KMS-11 (cell line): Measurements from ENCODE around the gene MFSD6.

Experiments
- H2AFZ ChIP-seq: fragments of 200-600 bp; sonication (generic); 2 replicates; pipeline ENCODE4 v1.6.1; 2016; ENCODE audit warnings: antibody characterized with exemption, mixed run types, low read depth
- H3K27ac ChIP-seq: fragments of 200-600 bp; sonication (generic); 2 replicates; pipeline ENCODE4 v1.6.1; 2016; ENCODE audit warnings: mild to moderate bottlenecking, mixed run types
- H3K27me3 ChIP-seq: fragments of 200-600 bp; sonication (generic); 2 replicates; pipeline ENCODE4 v1.6.1; 2017; ENCODE audit warnings: mild to moderate bottlenecking, low read depth, mixed run types, moderate library complexity; ENCODE audit not compliant: insufficient read depth
- H3K36me3 ChIP-seq: fragments of 200-600 bp; sonication (generic); 2 replicates; pipeline ENCODE4 v1.6.1; 2017; ENCODE audit warnings: mild to moderate bottlenecking, mixed run types; ENCODE audit not compliant: insufficient read depth
- H3K4me1 ChIP-seq: fragments of 200-600 bp; sonication (generic); 2 replicates; pipeline ENCODE4 v1.6.1; 2016; ENCODE audit warnings: mild to moderate bottlenecking, low read depth, mixed run types; ENCODE audit not compliant: poor library complexity, severe bottlenecking
- H3K4me2 ChIP-seq: fragments of 200-600 bp; sonication (generic); 2 replicates; pipeline ENCODE4 v1.7.0; 2016; ENCODE audit warnings: mild to moderate bottlenecking, mixed run types
- H3K4me3 ChIP-seq: fragments of 200-600 bp; sonication (generic); IDR thresholded peaks from 2 replicates; pipeline ENCODE4 v1.6.1; 2017; ENCODE audit warnings: low read depth, low read length, mixed read lengths; ENCODE audit not compliant: insufficient read depth
- H3K79me2 ChIP-seq: fragments of 200-600 bp; sonication (generic); 2 replicates; pipeline ENCODE4 v1.6.1; 2016; ENCODE audit warnings: low read depth, mixed run types; ENCODE audit not compliant: insufficient read depth
- H3K9ac ChIP-seq: fragments of 200-600 bp; sonication (generic); 2 replicates; pipeline ENCODE4 v1.6.1; 2016; ENCODE audit warnings: mild to moderate bottlenecking, mixed run types
- H4K20me1 ChIP-seq: fragments of 200-600 bp; sonication (generic); 2 replicates; pipeline ENCODE4 v1.6.1; 2016; ENCODE audit warnings: mild to moderate bottlenecking, mixed run types; ENCODE audit not compliant: insufficient read depth
- TF ChIP-seq, protein P1 (sequence below): fragments of 200-600 bp; sonication (generic); conservative IDR thresholded peaks from 2 replicates; pipeline ENCODE4 v1.6.1; 2017; ENCODE audit warnings: low read depth, mild to moderate bottlenecking, antibody characterized with exemption, low read length, moderate library complexity, mixed read lengths

Gene MFSD6

DNA sequence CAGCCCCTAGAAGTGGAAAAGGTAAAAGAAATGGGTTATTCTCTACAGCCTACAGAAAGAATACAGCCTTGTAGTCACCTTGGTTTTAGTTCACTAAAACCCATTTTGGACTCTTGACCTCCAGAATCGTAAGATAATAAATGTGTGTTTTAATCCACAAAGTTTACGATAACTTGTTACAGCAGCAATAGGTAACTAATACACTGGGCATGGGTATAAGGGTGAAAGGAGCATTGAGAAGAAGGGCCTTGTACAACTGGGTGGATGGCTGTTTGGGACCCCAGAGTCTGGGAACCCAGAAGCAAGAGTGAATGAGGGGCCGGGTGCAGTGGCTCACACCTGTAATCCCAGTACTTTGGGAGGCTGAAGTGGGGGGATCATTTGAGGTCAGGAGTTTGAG, 2.2 kb upstream of the MFSD6 start:
- TF ChIP-seq, protein P1, sequence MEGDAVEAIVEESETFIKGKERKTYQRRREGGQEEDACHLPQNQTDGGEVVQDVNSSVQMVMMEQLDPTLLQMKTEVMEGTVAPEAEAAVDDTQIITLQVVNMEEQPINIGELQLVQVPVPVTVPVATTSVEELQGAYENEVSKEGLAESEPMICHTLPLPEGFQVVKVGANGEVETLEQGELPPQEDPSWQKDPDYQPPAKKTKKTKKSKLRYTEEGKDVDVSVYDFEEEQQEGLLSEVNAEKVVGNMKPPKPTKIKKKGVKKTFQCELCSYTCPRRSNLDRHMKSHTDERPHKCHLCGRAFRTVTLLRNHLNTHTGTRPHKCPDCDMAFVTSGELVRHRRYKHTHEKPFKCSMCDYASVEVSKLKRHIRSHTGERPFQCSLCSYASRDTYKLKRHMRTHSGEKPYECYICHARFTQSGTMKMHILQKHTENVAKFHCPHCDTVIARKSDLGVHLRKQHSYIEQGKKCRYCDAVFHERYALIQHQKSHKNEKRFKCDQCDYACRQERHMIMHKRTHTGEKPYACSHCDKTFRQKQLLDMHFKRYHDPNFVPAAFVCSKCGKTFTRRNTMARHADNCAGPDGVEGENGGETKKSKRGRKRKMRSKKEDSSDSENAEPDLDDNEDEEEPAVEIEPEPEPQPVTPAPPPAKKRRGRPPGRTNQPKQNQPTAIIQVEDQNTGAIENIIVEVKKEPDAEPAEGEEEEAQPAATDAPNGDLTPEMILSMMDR, result no peak
- Histone ChIP-seq H3K27me3 (no peaks in the 10 kb centered on the region), H3K36me3 (no peaks in the 10 kb centered on the region), H3K79me2 (no peaks in the 10 kb centered on the region), H2AFZ (no peak overlapping the region), H3K9ac (no peak overlapping the region), H3K27ac (no peak overlapping the region), H3K4me1 (peaks cover 11% of the 10 kb centered on the region), H3K4me2 (no peak overlapping the region), H4K20me1 (no peaks in the 10 kb centered on the region), H3K4me3 (no peak overlapping the region)

DNA sequence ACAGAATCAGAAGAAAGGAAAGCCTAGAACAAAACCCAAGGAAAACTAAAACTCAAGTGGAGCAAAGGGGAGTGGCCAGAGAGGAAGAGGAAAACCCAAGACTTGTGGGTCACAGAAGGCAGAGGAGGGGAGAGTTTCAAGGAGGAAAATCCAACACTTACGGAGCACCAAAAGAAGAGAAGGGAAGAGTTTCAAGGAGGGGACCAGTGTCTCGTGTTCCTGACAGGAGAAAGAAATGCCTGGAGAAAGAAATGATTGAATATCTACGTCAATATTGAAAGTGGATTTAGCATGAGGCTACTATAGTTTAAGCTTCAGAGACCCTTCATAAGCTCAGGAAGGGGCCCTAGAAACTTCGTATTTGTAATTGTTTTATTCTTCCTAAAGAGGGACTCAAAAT, 1.4 kb upstream of the MFSD6 start:
- Histone ChIP-seq H3K79me2 (no peaks in the 10 kb centered on the region), H3K36me3 (no peaks in the 10 kb centered on the region), H2AFZ (no peak overlapping the region), H3K27ac (no peak overlapping the region), H4K20me1 (no peaks in the 10 kb centered on the region), H3K4me1 (peaks cover 11% of the 10 kb centered on the region), H3K4me3 (no peak overlapping the region), H3K27me3 (no peaks in the 10 kb centered on the region), H3K4me2 (no peak overlapping the region), H3K9ac (no peak overlapping the region)
- TF ChIP-seq, protein P1, result no peak

DNA sequence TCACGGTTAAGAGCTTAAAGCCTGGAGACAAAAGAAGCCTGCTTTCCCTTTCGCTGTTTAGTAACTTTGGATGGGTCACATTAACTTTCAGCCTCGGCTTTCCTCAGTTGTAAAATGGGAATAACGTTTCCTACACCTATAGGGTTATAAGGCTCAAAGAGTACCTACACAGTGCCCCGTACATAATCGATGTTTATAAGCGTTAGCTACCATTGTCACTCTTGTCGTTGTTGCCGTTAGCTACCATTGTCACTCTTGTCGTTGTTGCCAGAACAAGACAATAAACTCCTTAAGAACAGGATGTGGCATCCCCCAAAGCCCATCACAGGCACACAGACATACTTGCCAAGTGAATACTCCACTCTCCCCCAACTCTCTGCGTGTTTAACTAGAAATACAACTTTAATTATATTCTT, 901 bp upstream of the MFSD6 start:
- TF ChIP-seq, protein P1, result no peak
- Histone ChIP-seq H3K27ac (no peak overlapping the region), H3K4me1 (peaks cover 11% of the 10 kb centered on the region), H3K27me3 (no peaks in the 10 kb centered on the region), H2AFZ (peak overlapping the region; percentile 97), H3K9ac (no peak overlapping the region), H4K20me1 (no peaks in the 10 kb centered on the region), H3K4me2 (peak overlapping the region; percentile 42; the same call in 1 of the 2 replicates), H3K36me3 (no peaks in the 10 kb centered on the region), H3K4me3 (no peak overlapping the region), H3K79me2 (no peaks in the 10 kb centered on the region)

DNA sequence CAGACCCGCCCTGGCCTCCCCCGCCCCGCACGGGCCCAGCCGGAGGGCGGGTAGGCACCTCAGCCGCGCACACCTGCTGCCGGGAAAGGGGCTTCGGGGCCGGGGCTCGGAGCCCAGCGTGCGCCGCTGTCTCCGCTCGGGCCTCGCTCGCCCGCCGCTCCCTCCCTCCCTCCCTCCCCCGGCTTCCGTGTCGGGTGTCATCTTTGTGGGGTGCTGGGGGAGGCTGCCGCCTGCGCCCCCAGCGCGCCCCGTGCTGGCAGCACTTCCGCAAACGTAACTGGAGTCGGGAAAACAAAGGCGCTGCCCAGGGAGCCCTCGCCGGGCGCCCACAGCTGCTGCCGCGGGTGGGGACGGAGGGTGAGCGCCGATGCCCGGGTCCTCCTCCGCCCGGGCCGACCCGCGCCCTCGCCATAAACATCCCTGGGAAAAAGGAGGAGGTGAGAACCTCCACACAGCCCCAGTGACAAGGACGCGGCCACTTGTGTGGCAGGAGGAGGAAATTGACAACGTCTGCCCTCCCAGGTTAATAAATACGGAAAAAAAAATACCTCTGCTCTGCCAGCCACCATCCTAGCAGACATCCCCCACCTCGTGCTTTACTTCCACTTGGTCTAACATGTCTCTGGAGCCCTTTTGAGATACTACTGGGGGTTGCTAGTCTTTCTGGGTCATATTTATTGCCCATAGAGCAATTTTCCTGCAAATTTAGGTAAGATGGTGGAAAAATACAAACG, 550 bp downstream of the MFSD6 start:
- no peaks in the 10 kb centered on the region for H4K20me1 ChIP-seq
- peak overlapping the region; percentile 69 for H3K9ac ChIP-seq
- peak overlapping the region; percentile 89 for H3K4me3 ChIP-seq
- no peaks in the 10 kb centered on the region for H3K36me3 ChIP-seq
- no peaks in the 10 kb centered on the region for H3K79me2 ChIP-seq
- H3K27ac ChIP-seq, result peak overlapping the region; percentile 60
- H3K4me2 ChIP-seq, result peak overlapping the region; percentile 95
- H3K27me3 ChIP-seq, result no peaks in the 10 kb centered on the region
- H3K4me1 ChIP-seq, result peaks cover 11% of the 10 kb centered on the region
- TF ChIP-seq, protein P1, result no peak
- H2AFZ ChIP-seq, result peak overlapping the region; percentile 97
